Measurements from ENCODE around the gene SPTBN5. TPM values are rescaled to one million over a fixed set of nuclear protein-coding genes. Genes with fewer than 3 reads are reported as not detected.

The SPTBN5 gene
- total and polyA plus RNA-seq, 10 of the 15 experiments (the other 5 are each of a cell fraction or from before 2014, with no cell fraction given), result under 0.01 to 0.18 (median 0.04) TPM; not detected in 4

- ChIA-PET POLR2A (interaction anchor here (0.9 to 4.5 kb wide), 2 partner anchors 34 to 39 kb away, joined by 3 to 42 read pairs; partner anchors contain the start of gene EHD4), RAD21 (ENCODE audit: unreplicated experiment) (interaction anchor here (1.1 to 5.2 kb wide), 2 partner anchors 24 to 37 kb away, joined by 4 to 97 read pairs; partner anchors contain the start of gene EHD4), CTCF (interaction anchor here (0.8 to 1.1 kb wide), 3 partner anchors 17 to 34 kb away, joined by 3 read pairs; no protein-coding TSS in a partner anchor), SMC1A (ENCODE audit: uncharacterized antibody, unreplicated experiment) (interaction anchor here (0.7 to 12.1 kb wide), 4 partner anchors 21 to 96 kb away, joined by 3 to 179 read pairs (median 4); partner anchors contain the start of gene EHD4)
- intact Hi-C loops (cut with micrococcal nuclease; ENCODE audit: unreplicated experiment) (no loop called here), in situ Hi-C loops (cut with MboI) (no loop called here)
- Histone ChIP-seq H3K4me2 (ENCODE audit: control insufficient read depth, insufficient read depth) (no peak overlapping the region), H3K27me3 (replicated peaks in 1 of 2; ENCODE audit: control insufficient read depth in 2 of 2, insufficient read depth in 2 of 2, low read length in 1 of 2) (no peaks in the 10 kb centered on the region), H2AFZ (ENCODE audit: control insufficient read depth, low read depth, low read length) (no peak overlapping the region), H3K4me1 (ENCODE audit: control insufficient read depth, insufficient read depth, low read length) (peaks cover 70% of the 10 kb centered on the region), H3K9me3 (replicated peaks; ENCODE audit: control insufficient read depth, insufficient read depth, low read length) (no peaks in the 10 kb centered on the region), H3K36me3 (ENCODE audit: control insufficient read depth in 2 of 2, insufficient read depth in 2 of 2, low read length in 1 of 2) (peaks cover 5 to 14% of the 10 kb centered on the region in 2 experiments), H3K27ac (ENCODE audit: control insufficient read depth, insufficient read depth) (no peak overlapping the region), H3K79me2 (ENCODE audit: control insufficient read depth, insufficient read depth, low read length) (peaks cover 43% of the 10 kb centered on the region), H3K4me3 (no peak overlapping the region), H4K20me1 (ENCODE audit: control insufficient read depth, insufficient read depth) (no peaks in the 10 kb centered on the region), H3K9ac (ENCODE audit: control insufficient read depth, insufficient read depth, low read length) (no peak overlapping the region)
- BruUV-seq (replicated peaks), result no TSS peak
- 97% methylated on average over 16 of the region's 16 CpGs for WGBS (ENCODE audit: insufficient coverage, insufficient replicate concordance, low lambda C conversion rate, missing lambda C conversion rate)
- FAIRE-seq, result no peak
- no peak for ATAC-seq
- no peak for DNase-seq (ENCODE audit: low read depth, low spot score)
- no peak for TF ChIP-seq ASH2L (IDR thresholded peaks at IDR 0.05; ENCODE audit: borderline replicate concordance, low read depth)
- TF ChIP-seq E4F1 (IDR thresholded peaks at IDR 0.05; ENCODE audit: borderline replicate concordance, partially characterized antibody), result no peak
- TF ChIP-seq ATF7 (IDR thresholded peaks at IDR 0.05; ENCODE audit: low read depth), result no peak
- no peak for TF ChIP-seq DPF2 (IDR thresholded peaks at IDR 0.05)
- TF ChIP-seq ESRRA (IDR thresholded peaks at IDR 0.05; ENCODE audit: low read length), result no peak
- no peak for TF ChIP-seq RELB (IDR thresholded peaks at IDR 0.05; ENCODE audit: low read depth)
- no peak for TF ChIP-seq SP1 (IDR thresholded peaks at IDR 0.05; ENCODE audit: low read depth, low read length)
- no peak for TF ChIP-seq CHD1 (IDR thresholded peaks at IDR 0.05; ENCODE audit: low read depth, low read length)
- no peak for TF ChIP-seq IRF5 (IDR thresholded peaks at IDR 0.05; ENCODE audit: borderline replicate concordance)
- no peak for TF ChIP-seq POLR2AphosphoS2 (IDR thresholded peaks at IDR 0.05; ENCODE audit: low read depth, low read length)
- TF ChIP-seq NR2C2 (IDR thresholded peaks at IDR 0.05; ENCODE audit: borderline replicate concordance, control insufficient read depth, insufficient read length, low read depth), result no peak
- TF ChIP-seq NBN (IDR thresholded peaks at IDR 0.05), result no peak
- no peak for TF ChIP-seq FOXK2 (IDR thresholded peaks at IDR 0.05)
- no peak for TF ChIP-seq NR2C1 (IDR thresholded peaks at IDR 0.05)
- TF ChIP-seq FOXM1 (IDR thresholded peaks at IDR 0.05; ENCODE audit: low read depth, low read length), result no peak
- no peak for TF ChIP-seq CREB1 (IDR thresholded peaks at IDR 0.05; ENCODE audit: low read depth)
- TF ChIP-seq SMC3 (IDR thresholded peaks at IDR 0.05; ENCODE audit: borderline replicate concordance, low read length), result no peak
- no peak for TF ChIP-seq MXI1 (IDR thresholded peaks at IDR 0.05; ENCODE audit: low read depth, low read length)
- no peak for TF ChIP-seq ETV6 (conservative IDR thresholded peaks at IDR 0.05 in 1 of 2, IDR thresholded peaks at IDR 0.05 in 1 of 2; ENCODE audit: borderline replicate concordance in 1 of 2, low read depth in 1 of 2)
- TF ChIP-seq SMAD1 (IDR thresholded peaks at IDR 0.05; ENCODE audit: low read depth, partially characterized antibody), result no peak
Measured at GRCh38 chr15:41932511-41933289, 38.8 kb upstream of the SPTBN5 start.

Data from GM12878 (cell line).